ENCODE measurements around the gene CCNY. TPM values are rescaled to one million over a fixed set of nuclear protein-coding genes. Genes with fewer than 3 reads are reported as not detected.
"Not testable (repeated sequence)": the region's sequence is repeated elsewhere in the genome, so short reads cannot be mapped to it uniquely, and the experiment has no call there.

CCNY gene
- total and polyA plus RNA-seq, 2 donors (not counting 1 experiment from before 2014, with no cell fraction given) = 34.1 to 64.9 TPM

DNA sequence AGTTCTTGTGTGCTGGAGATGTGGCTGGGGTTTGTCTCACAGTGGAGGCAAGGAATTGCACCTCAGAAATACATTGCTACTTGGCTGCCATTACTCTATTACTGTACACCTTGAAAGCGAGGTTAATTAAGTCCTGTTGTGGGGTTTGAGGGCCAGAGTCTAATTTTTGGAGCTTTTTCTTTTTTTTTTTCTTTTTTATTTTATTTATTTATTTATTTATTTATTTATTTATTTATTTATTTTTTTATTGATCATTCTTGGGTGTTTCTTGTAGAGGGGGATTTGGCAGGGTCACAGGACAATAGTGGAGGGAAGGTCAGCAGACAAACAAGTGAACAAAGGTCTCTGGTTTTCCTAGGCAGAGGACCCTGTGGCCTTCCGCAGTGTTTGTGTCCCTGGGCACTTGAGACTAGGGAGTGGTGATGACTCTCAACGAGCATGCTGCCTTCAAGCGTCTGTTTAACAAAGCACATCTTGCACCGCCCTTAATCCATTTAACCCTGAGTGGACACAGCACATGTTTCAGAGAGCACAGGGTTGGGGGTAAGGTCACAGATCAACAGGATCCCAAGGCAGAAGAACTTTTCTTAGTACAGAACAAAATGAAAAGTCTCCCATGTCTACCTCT is 69.8 kb downstream of the CCNY start:
- CTCF ChIA-PET; H3K27ac ChIP-seq (ENCODE audit: low read length in 2 of 2); H3K4me1 ChIP-seq (ENCODE audit: control insufficient read depth in 2 of 2, insufficient read depth in 2 of 2, low read length in 2 of 2); H3K4me2 ChIP-seq (replicated peaks; ENCODE audit: low read depth, low read length, poor library complexity, severe bottlenecking); DNase-seq; H3K27me3 ChIP-seq (replicated peaks in 1 of 4; ENCODE audit: control extremely low read depth in 1 of 4, control insufficient read depth in 3 of 4, insufficient read depth in 4 of 4, low read length in 3 of 4); POLR2A ChIA-PET; H2AFZ ChIP-seq (ENCODE audit: insufficient read depth, low read depth, low read length, poor library complexity, severe bottlenecking); H3K36me3 ChIP-seq (replicated peaks in 1 of 2; ENCODE audit: control extremely low read depth in 1 of 2, control insufficient read depth in 1 of 2, extremely low read depth in 1 of 2, insufficient read depth in 2 of 2, low read length in 1 of 2); H3K4me3 ChIP-seq (ENCODE audit: control extremely low read depth in 1 of 5, extremely low read depth in 1 of 5, insufficient read depth in 1 of 5, low read depth in 2 of 5, low read length in 4 of 5); H3K9me3 Mint-ChIP-seq (ENCODE audit: insufficient read depth); intact Hi-C loops (cut with micrococcal nuclease); H3K27ac Mint-ChIP-seq; H3K9ac ChIP-seq (ENCODE audit: low read length); H3K9me3 ChIP-seq (ENCODE audit: control extremely low read depth in 1 of 3, control insufficient read depth in 2 of 3, insufficient read depth in 1 of 3, low read length in 2 of 3); H3K4me3 Mint-ChIP-seq; H3K27me3 Mint-ChIP-seq; ATAC-seq (ENCODE audit: low read depth): not testable (repeated sequence)
- Histone ChIP-seq H3K79me2 (ENCODE audit: control insufficient read depth, insufficient read depth, low read length) (peaks cover 87% of the 10 kb centered on the region), H4K20me1 (ENCODE audit: control insufficient read depth, insufficient read depth, low read length, poor library complexity, severe bottlenecking) (peaks cover 41% of the 10 kb centered on the region)
- H3K4me1 Mint-ChIP-seq = peaks cover 42% of the 10 kb centered on the region
- WGBS (ENCODE audit: insufficient coverage) = no CpG with 5 or more reads among the region's 5 CpGs

DNA sequence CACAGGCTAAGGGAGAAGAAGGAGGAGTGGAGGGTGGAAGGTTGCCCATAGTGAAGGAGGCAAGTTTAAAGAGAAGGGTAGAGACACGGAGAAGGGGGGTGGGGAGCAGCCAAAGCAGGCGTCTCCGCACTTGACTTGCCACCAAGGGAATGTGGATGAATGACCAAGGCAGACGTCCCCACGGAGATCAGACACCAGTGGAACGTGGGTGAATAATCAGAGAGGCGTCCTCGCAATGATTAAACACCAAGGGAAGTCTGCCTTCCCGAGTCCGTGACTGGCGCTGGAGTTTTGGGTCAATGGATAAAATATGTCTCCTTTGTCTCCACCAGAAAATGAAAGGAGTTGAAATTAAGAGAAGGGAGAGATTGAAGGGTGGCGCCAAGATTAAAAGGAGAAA is 71.4 kb downstream of the CCNY start:
- CTCF ChIA-PET; DNase-seq; H3K4me2 ChIP-seq (replicated peaks; ENCODE audit: low read depth, low read length, poor library complexity, severe bottlenecking); H3K9me3 ChIP-seq (ENCODE audit: control extremely low read depth in 1 of 3, control insufficient read depth in 2 of 3, insufficient read depth in 1 of 3, low read length in 2 of 3); H3K4me3 Mint-ChIP-seq; H2AFZ ChIP-seq (ENCODE audit: insufficient read depth, low read depth, low read length, poor library complexity, severe bottlenecking); H3K27ac Mint-ChIP-seq; H3K27me3 ChIP-seq (replicated peaks in 1 of 4; ENCODE audit: control extremely low read depth in 1 of 4, control insufficient read depth in 3 of 4, insufficient read depth in 4 of 4, low read length in 3 of 4); intact Hi-C loops (cut with micrococcal nuclease); H3K27me3 Mint-ChIP-seq; ATAC-seq (ENCODE audit: low read depth); H3K9ac ChIP-seq (ENCODE audit: low read length); H3K4me3 ChIP-seq (ENCODE audit: control extremely low read depth in 1 of 5, extremely low read depth in 1 of 5, insufficient read depth in 1 of 5, low read depth in 2 of 5, low read length in 4 of 5); H3K9me3 Mint-ChIP-seq (ENCODE audit: insufficient read depth); H3K36me3 ChIP-seq (replicated peaks in 1 of 2; ENCODE audit: control extremely low read depth in 1 of 2, control insufficient read depth in 1 of 2, extremely low read depth in 1 of 2, insufficient read depth in 2 of 2, low read length in 1 of 2); POLR2A ChIA-PET; H3K27ac ChIP-seq (ENCODE audit: low read length in 2 of 2): not testable (repeated sequence)
- H3K4me1 Mint-ChIP-seq = peaks cover 42% of the 10 kb centered on the region
- Histone ChIP-seq H4K20me1 (ENCODE audit: control insufficient read depth, insufficient read depth, low read length, poor library complexity, severe bottlenecking) (peaks cover 43% of the 10 kb centered on the region), H3K4me1 (ENCODE audit: control insufficient read depth in 2 of 2, insufficient read depth in 2 of 2, low read length in 2 of 2) (peaks cover 6 to 11% of the 10 kb centered on the region in 2 donors), H3K79me2 (ENCODE audit: control insufficient read depth, insufficient read depth, low read length) (peaks cover 86% of the 10 kb centered on the region)
- over 99% methylated on average over 12 of the region's 12 CpGs for WGBS (ENCODE audit: insufficient coverage)
